K562 (cell line): ENCODE measurements around the gene KIAA1958. TPM values are rescaled to one million over a fixed set of nuclear protein-coding genes. Genes with fewer than 3 reads are reported as not detected.

Experiments
- ASH1L ChIP-seq: fragments of 450-650 bp; IDR thresholded peaks from 2 replicates; pipeline ENCODE4 v1.6.1; 2018; ENCODE audit warnings: borderline replicate concordance, mild to moderate bottlenecking, low read depth; ENCODE audit not compliant: partially characterized antibody
- CBFB ChIP-seq: sonication (generic); formaldehyde crosslinking; IDR thresholded peaks from 2 replicates; pipeline ENCODE4 v1.4.0; 2020; ENCODE audit warnings: mild to moderate bottlenecking, missing genetic modification reagents
- CREB3 ChIP-seq: fragments of 450-650 bp; conservative IDR thresholded peaks from 2 replicates; pipeline ENCODE4 v1.6.1; 2016; ENCODE audit warnings: missing genetic modification characterization, low read depth, mild to moderate bottlenecking, missing compliant biosample characterization, moderate library complexity
- ELF1 ChIP-seq: fragments of 200-800 bp; sonication (Bioruptor generic); IDR thresholded peaks from 2 replicates; pipeline ENCODE4 v1.6.1; 2016; ENCODE audit warnings: missing genetic modification characterization, missing compliant biosample characterization
- KDM1A ChIP-seq, 2 experiments: fragments of 450-650 bp; IDR thresholded peaks; 2 replicates each; pipeline ENCODE4 v1.6.1; 2016; ENCODE audit warnings: mild to moderate bottlenecking in 2 of 2
- MAFF ChIP-seq: IDR thresholded peaks from 2 replicates; pipeline ENCODE4 v1.6.1; 2012; ENCODE audit warnings: low read length, improper control_type of control experiment
- MLLT1 ChIP-seq, 2 experiments: fragments of 450-650 bp; IDR thresholded peaks; 2 replicates each; pipeline ENCODE4 v1.6.1; 2016
- MYC ChIP-seq, 2 experiments: fragments of 250-450 bp in 1 of 2; sonication (Bioruptor Pico) in 1 of 2; IDR thresholded peaks; 2 replicates each; pipeline versions ENCODE4 v1.5.1 to v1.6.1; 2012 to 2021; ENCODE audit warnings: low read depth in 2 of 2, borderline replicate concordance in 1 of 2, improper control_type of control experiment in 1 of 2, low read length in 1 of 2, mild to moderate bottlenecking in 1 of 2, moderate library complexity in 1 of 2
- PKNOX1 ChIP-seq: fragments of 450-650 bp; IDR thresholded peaks from 2 replicates; pipeline ENCODE4 v1.6.1; 2016
- SIN3A ChIP-seq, 2 experiments: fragments of 150-350 bp in 1 of 2; IDR thresholded peaks; 2 replicates each; pipeline ENCODE4 v1.6.1; 2011 to 2016; ENCODE audit warnings: borderline replicate concordance in 2 of 2, low read depth in 2 of 2, low read length in 2 of 2, mild to moderate bottlenecking in 2 of 2, moderate library complexity in 2 of 2; ENCODE audit not compliant: control insufficient read depth in 1 of 2
- STAG1 ChIP-seq: sonication (generic); formaldehyde crosslinking; IDR thresholded peaks from 2 replicates; pipeline ENCODE4 v1.5.0; 2020; ENCODE audit warnings: missing genetic modification reagents, borderline replicate concordance
- ZBTB49 ChIP-seq: sonication (generic); formaldehyde crosslinking; IDR thresholded peaks from 2 replicates; pipeline ENCODE4 v1.8.0; 2022; ENCODE audit warnings: missing genetic modification reagents, mild to moderate bottlenecking, borderline replicate concordance
- ZNF511 ChIP-seq: sonication (generic); formaldehyde crosslinking; IDR thresholded peaks from 2 replicates; pipeline ENCODE4 v1.8.0; 2022; ENCODE audit warnings: mild to moderate bottlenecking, missing genetic modification reagents
- polyA plus RNA-seq, 8 experiments: library from polyadenylated mRNA; depleted of rRNA in 4 of 8; stranded (reverse) in 5 of 8; unstranded in 3 of 8; fragments of >200 nt; fragmentation: Nextera tagmentation in 2 of 8; fragmentation: Illumina TruSeq in 1 of 8; extraction: Ambion mirVana in 2 of 8; extraction: Trizol in 1 of 8; gene quantifications; 2 replicates each; pipeline versions ENCODE4 v1.2.1 to v1.2.3, GENCODE V29; 2011 to 2014; ENCODE audit warnings: inconsistent platforms in 1 of 8, missing spikeins in 1 of 8
- total RNA-seq, 7 experiments: library from RNA; depleted of rRNA in 6 of 7; stranded (reverse); fragments of >200 nt in 6 of 7; fragmentation: Illumina TruSeq in 2 of 7; extraction: Trizol in 2 of 7; gene quantifications; 2 replicates each; pipeline versions ENCODE4 v1.2.1 to v1.2.3, GENCODE V29; 2011 to 2021; ENCODE audit warnings: low replicate concordance in 1 of 7

The KIAA1958 gene
- total and polyA plus RNA-seq, 9 of the 15 experiments (the other 6 are each of a cell fraction or from before 2014, with no cell fraction given), result 1.1 to 16.0 (median 10.1) TPM

GRCh38 chr9:112559629-112560413, 73.2 kb downstream of the KIAA1958 start (continued):
- no peak for TF ChIP-seq ELF1
- peak; percentile 88 for TF ChIP-seq MAFF
- no peak for TF ChIP-seq SIN3A (IDR thresholded peaks at IDR 0.05; ENCODE audit: borderline replicate concordance in 2 of 2, control insufficient read depth in 1 of 2, low read depth in 2 of 2, low read length in 2 of 2)
- no peak for TF ChIP-seq ZNF511 (CRISPR knock-in tag)
- TF ChIP-seq MLLT1 (IDR thresholded peaks at IDR 0.05), result peak; percentile 22 to 83; a peak in 2 of 4 replicates
- TF ChIP-seq STAG1 (CRISPR knock-in tag), result no peak
- no peak for TF ChIP-seq ZBTB49 (CRISPR knock-in tag)
- peak; percentile 88 to 91 for TF ChIP-seq KDM1A (IDR thresholded peaks at IDR 0.05)
- no peak for TF ChIP-seq PKNOX1
- TF ChIP-seq ASH1L, result no peak
- no peak for TF ChIP-seq CBFB
- TF ChIP-seq MYC (IDR thresholded peaks at IDR 0.05; ENCODE audit: low read depth, low read length), result 0 out of 2 replicates have a peak, but pooled peaks have one; percentile 24
- no peak for TF ChIP-seq MYC (CRISPR knock-in tag; IDR thresholded peaks at IDR 0.05; ENCODE audit: borderline replicate concordance, low read depth)
- no peak for TF ChIP-seq CREB3 (tag)
